Measurements from ENCODE around the gene SLC35E1.

The SLC35E1 gene

DNA sequence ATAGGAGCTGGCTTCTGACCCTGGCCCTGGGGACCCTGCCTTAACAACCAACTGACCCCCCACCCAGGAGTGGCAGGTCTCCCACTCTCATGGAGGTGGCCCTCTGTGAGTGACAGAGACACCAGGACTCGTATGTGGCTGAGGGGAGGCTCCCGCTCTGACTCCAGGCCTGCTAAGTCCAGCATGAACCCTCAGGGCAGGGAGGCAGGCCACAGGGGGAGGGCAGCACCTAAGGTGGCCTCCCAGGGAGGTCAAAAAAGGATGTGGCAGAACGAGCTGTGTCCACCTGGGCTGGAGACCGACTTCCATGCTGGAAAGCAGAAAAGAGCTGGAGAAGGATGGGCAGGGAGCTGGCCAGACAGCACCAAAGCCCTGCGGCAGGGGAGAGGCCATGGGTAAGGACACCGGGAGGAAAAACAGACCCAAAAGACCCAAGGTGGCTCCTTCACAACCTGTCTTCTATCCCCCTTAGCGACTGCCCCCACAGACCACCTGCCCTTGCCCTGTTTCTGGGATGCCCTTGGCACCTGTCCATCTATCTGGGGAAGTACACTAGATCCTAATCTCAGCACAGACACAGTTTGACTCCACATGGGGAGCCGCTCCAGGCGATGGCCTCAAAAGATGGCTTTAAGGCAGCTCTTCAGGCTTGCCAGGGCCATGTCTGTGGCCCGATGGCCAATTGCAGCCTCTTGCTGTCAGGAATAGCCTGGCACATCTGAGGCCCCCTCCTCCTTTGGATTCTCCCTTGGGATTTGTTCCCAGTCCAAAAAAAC lies 10.5 kb upstream of the SLC35E1 start:
- TF ChIP-seq, protein P1, sequence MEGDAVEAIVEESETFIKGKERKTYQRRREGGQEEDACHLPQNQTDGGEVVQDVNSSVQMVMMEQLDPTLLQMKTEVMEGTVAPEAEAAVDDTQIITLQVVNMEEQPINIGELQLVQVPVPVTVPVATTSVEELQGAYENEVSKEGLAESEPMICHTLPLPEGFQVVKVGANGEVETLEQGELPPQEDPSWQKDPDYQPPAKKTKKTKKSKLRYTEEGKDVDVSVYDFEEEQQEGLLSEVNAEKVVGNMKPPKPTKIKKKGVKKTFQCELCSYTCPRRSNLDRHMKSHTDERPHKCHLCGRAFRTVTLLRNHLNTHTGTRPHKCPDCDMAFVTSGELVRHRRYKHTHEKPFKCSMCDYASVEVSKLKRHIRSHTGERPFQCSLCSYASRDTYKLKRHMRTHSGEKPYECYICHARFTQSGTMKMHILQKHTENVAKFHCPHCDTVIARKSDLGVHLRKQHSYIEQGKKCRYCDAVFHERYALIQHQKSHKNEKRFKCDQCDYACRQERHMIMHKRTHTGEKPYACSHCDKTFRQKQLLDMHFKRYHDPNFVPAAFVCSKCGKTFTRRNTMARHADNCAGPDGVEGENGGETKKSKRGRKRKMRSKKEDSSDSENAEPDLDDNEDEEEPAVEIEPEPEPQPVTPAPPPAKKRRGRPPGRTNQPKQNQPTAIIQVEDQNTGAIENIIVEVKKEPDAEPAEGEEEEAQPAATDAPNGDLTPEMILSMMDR (IDR thresholded peaks at IDR 0.05; ENCODE audit: control insufficient read depth, extremely low read depth, insufficient read depth), result no peak
- no peak for DNase-seq (ENCODE audit: low read depth)
- H3K4me3 ChIP-seq (ENCODE audit: low read depth, low read length), result no peak overlapping the region

- no peak overlapping the region for H3K4me3 ChIP-seq (ENCODE audit: low read depth, low read length)
- no peak for DNase-seq (ENCODE audit: low read depth)
- TF ChIP-seq, protein P1 (IDR thresholded peaks at IDR 0.05; ENCODE audit: control insufficient read depth, extremely low read depth, insufficient read depth), result no peak
Observed at GRCh38 chr19:16581971-16582343, 9.7 kb upstream of the SLC35E1 start.

DNA sequence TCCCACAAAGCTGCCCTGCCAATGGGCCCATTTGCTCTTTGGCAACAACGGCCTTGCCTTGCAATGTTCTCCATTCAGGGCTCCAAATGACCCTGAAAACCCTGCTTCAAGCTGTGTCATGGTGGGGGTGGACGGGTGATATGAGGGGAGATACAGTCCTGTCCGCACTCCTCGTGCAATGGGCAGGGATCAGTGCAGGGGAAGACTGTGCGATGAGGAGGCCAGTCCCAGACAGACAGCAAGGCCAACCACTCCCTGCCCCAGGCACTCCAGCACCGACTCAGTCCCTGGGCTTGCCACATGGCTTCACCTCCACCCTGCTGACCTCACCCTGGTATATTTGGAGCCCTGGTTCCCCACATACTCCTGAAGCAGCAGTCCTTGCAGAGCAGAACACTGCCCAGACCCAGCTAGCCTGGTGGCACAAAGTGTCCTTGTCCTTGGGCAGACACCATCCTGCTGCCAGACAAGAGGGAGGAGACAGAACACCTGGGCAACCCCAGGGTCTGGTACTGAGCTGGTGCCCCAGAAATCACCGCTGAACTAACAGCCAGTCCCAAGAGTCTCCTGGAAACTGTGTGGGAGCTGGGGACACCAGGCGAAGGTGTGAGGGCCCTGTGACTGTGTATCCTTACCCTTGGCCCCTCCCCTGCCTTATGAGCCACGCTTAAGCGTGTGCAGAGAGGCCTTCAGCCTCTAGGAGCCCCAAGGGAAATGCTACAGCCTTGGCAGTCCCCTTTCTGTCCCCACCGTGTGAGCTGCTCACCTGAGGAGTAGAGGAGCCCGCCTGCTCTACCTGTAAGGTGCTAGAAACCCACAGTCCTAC lies 9.1 kb upstream of the SLC35E1 start:
- TF ChIP-seq, protein P1 (IDR thresholded peaks at IDR 0.05; ENCODE audit: control insufficient read depth, extremely low read depth, insufficient read depth), result no peak
- DNase-seq (ENCODE audit: low read depth), result no peak
- no peak overlapping the region for H3K4me3 ChIP-seq (ENCODE audit: low read depth, low read length)

DNA sequence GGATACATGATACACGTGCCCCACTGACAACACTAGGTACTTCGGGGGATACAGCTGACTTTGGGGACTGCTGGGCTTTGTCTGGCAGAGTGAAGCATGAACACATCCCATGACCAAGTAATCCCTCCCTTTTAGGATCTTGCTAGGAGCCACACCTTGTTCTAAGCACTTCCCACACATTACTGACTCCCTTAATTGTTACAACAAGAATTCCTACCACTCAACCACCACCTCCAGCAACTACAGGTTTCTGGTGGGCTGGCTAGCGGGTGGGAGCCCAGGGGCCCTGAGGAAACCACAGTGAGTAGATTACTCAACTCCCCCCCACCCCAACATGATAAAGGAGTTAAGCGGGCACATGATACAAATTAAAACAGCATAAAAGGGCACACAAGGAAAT lies 7.2 kb upstream of the SLC35E1 start:
- DNase-seq (ENCODE audit: low read depth), result no peak
- H3K4me3 ChIP-seq (ENCODE audit: low read depth, low read length), result no peak overlapping the region
- TF ChIP-seq, protein P1 (IDR thresholded peaks at IDR 0.05; ENCODE audit: control insufficient read depth, extremely low read depth, insufficient read depth), result no peak

GRCh38 chr19:16577531-16577985 lies 5.3 kb upstream of the SLC35E1 start:
- TF ChIP-seq, protein P1 (IDR thresholded peaks at IDR 0.05; ENCODE audit: control insufficient read depth, extremely low read depth, insufficient read depth), result no peak
- H3K4me3 ChIP-seq (ENCODE audit: low read depth, low read length), result no peak overlapping the region
- no peak for DNase-seq (ENCODE audit: low read depth)

DNA sequence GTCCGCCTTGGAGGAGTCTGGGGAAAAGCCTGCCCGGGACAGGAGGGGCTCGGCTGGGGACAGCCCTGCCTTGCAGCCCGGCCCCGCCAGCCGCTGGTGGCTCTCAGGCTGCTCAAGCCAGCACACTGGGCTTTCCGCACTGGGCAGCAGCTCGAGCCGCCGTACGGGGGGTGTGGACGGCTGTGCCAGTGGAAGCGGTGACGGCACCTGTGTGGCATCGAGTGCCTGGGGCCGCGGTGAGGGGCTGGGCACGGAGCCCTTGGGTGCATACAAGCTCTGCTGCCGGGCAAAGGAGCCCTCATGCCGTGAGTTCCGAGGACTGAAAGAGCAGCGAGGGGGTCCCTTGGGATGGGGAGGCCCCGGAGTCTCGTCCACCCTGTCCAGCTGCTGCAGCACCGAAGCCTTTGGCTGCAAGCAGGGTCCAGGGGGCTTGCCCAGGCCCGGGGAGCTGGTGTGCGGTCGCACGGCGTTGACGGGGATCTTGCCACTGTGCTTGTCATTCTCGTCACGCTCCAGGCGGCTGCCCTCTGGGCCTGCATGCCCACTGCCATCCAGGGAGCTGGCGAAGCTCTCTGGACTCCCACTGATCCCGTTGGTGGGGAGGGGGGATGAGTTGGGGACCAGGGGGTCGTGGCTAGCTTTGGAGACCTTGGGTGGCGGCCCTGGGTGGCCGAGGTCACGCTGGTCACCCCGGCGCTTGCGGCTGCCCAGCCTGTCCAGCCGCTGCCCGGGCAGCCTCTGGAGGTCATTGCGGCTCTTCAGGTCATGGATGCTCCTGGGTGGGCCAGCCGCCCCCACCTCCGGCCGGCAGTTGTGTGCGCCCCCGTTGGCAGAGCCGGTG lies 4.7 kb upstream of the SLC35E1 start:
- no peak for DNase-seq (ENCODE audit: low read depth)
- TF ChIP-seq, protein P1 (IDR thresholded peaks at IDR 0.05; ENCODE audit: control insufficient read depth, extremely low read depth, insufficient read depth), result no peak
- no peak overlapping the region for H3K4me3 ChIP-seq (ENCODE audit: low read depth, low read length)

All from LNCaP clone FGC (cell line).